Ishikawa (cell line): ENCODE results near the gene ZNG1B.
"Not testable (repeated sequence)": the region's sequence is repeated elsewhere in the genome, so short reads cannot be mapped to it uniquely, and the experiment has no call there.

Source experiments
- CREB1 ChIP-seq: IDR thresholded peaks from 2 replicates; pipeline ENCODE4 v1.6.1; 2012; ENCODE audit warnings: low read depth
- EGR1 ChIP-seq: IDR thresholded peaks from 2 replicates; pipeline ENCODE4 v1.6.1; 2012
- EP300 ChIP-seq: IDR thresholded peaks from 2 replicates; pipeline ENCODE4 v1.6.1; 2012; ENCODE audit warnings: borderline replicate concordance
- FOXM1 ChIP-seq: IDR thresholded peaks from 2 replicates; pipeline ENCODE4 v1.6.1; 2012; ENCODE audit warnings: low read depth, borderline replicate concordance
- NFIC ChIP-seq: IDR thresholded peaks from 2 replicates; pipeline ENCODE4 v1.6.1; 2012
- RAD21 ChIP-seq: IDR thresholded peaks from 2 replicates; pipeline ENCODE4 v1.6.1; 2012; ENCODE audit warnings: low read depth
- TAF1 ChIP-seq: IDR thresholded peaks from 2 replicates; pipeline ENCODE4 v1.6.1; 2012; ENCODE audit warnings: low read depth, mild to moderate bottlenecking
- TCF12 ChIP-seq: IDR thresholded peaks from 2 replicates; pipeline ENCODE4 v1.6.1; 2012; ENCODE audit warnings: low read depth
- TEAD4 ChIP-seq: IDR thresholded peaks from 2 replicates; pipeline ENCODE4 v1.6.1; 2012
- USF1 ChIP-seq: IDR thresholded peaks from 2 replicates; pipeline ENCODE4 v1.6.1; 2012
- YY1 ChIP-seq: IDR thresholded peaks from 2 replicates; pipeline ENCODE4 v1.6.1; 2012; ENCODE audit warnings: low read depth
- ZBTB7A ChIP-seq: IDR thresholded peaks from 2 replicates; pipeline ENCODE4 v1.6.1; 2012; ENCODE audit warnings: low read depth

Gene ZNG1B

GRCh38 chr2:113437508-113438465, at the start of gene ZNG1B:
TSS of gene ZNG1B (plus strand) at chr2:113437691. CDS start at chr2:113437869, 178 bp downstream.
- TF ChIP-seq YY1 (0 out of 2 replicates have a peak, but pooled peaks have one; percentile 14), CREB1 (peak; percentile 50; the same call in 1 of the 2 replicates)

- TF ChIP-seq RAD21: peak; percentile 71
- no peak for TF ChIP-seq TCF12
These were observed 47.2 kb upstream of the ZNG1B start for GRCh38 chr2:113390124-113390849.

GRCh38 chr2:113391073-113391472, 46.4 kb upstream of the ZNG1B start:
- TF ChIP-seq YY1 (no peak), ZBTB7A (no peak), EGR1 (no peak), TEAD4 (no peak), FOXM1 (no peak), RAD21 (no peak), USF1 (no peak)

GRCh38 chr2:113406114-113406513, 31.4 kb upstream of the ZNG1B start:
- TF ChIP-seq EP300: no peak
- TF ChIP-seq TAF1: no peak
- TF ChIP-seq TCF12: no peak

GRCh38 chr2:113407446-113408099, 29.9 kb upstream of the ZNG1B start:
- no peak for TF ChIP-seq NFIC
- peak; percentile 51; the same call in 1 of the 2 replicates for TF ChIP-seq RAD21
- TF ChIP-seq YY1: no peak

- TF ChIP-seq TAF1, EGR1, YY1: not testable (repeated sequence)
These were observed 60.9 kb downstream of the ZNG1B start, which contains the start of gene FOXD4L1 for GRCh38 chr2:113498365-113498764. TSS of gene FOXD4L1 (plus strand) at chr2:113498665. CDS start at chr2:113499257, 592 bp downstream.

- 0 out of 2 replicates have a peak, but pooled peaks have one; percentile 43 for TF ChIP-seq ZBTB7A
These were observed 103.9 kb downstream of the ZNG1B start for GRCh38 chr2:113541204-113541975.
